GM18907 (cell line): Measurements from ENCODE around the gene CLDN16.

Experiments used
- ATAC-seq: cut with Tn5 transposase; IDR thresholded peaks from one replicate; pipeline ENCODE4 v1.9.1; 2021; ENCODE audit warnings: mild to moderate bottlenecking, moderate library complexity; ENCODE audit not compliant: unreplicated experiment

CLDN16 gene

DNA sequence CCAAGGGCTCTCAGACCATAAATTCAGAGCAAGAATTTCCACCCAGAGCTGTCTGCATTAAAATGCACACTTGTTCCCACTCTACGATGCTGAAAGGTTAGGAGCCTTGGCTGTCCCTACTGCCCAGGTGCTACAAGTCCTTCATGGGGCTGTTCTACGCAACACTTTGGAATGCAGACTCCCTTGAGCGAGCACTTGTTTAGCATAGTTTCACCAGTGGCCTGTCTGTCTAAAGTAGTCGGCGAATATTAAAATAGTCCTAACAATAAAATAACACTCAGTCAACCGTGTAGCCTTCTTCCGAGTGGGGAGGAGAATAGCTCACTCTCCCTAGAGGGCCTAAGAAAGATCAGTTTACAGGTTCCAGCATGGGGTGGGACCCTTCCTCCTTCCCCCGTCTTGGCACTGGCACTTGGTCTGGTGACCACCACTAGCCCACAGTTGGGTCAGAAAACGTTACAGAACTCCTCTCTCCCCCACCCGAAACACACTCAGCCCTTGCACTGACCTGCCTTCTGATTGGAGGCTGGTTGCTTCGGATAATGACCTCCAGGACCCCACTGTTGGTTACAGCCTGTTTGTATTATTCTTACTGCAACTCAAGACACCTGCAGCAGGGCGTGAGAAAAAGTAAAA is at the start of gene CLDN16:
Gene CLDN16, plus strand, starts transcription at position 586 of the 636 bp plus-strand sequence. CDS start 167 bp downstream, outside the sequence.
- no peak for ATAC-seq

DNA sequence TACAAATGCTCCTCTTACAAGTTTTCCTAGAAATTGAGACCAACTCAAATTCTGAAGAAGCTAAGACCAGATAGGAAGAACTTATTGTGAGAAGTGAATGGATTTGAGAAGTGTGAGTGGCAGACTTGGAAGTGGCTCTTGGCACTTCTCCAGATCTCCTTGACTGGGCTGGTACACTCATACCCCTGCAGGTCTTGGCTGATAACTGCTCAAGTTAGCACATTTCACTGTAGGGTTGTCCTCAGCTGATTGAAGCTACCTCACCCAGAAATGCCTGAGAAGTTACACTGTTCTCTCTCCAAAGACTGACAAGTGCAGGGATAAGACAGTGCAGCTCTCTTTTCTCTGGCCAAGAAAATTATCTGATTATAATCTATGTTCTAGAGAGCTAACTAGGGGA is 49.2 kb upstream of the CLDN16 start:
- ATAC-seq, result peak; percentile 25

DNA sequence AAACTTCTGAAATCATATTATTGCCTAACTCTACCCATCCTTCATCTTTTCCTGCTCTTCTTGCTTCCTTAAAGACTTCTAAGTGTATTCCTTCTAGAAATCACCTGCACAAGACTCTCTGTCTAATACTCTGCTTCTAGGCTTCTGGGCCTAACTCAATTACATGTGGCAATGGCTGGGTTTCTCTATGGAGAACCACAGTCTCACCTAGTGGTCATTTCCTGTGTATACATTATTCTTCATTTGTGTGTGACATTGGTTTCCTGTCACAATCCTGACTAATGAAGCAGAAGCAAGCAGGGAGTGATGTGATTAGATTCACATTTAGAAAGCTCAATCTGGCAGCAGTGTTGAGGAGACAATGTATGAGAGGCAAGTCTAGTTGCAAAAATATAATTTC is 48.8 kb upstream of the CLDN16 start:
- peak; percentile 89 for ATAC-seq

GRCh38 chr3:190340071-190340470 is 47.9 kb upstream of the CLDN16 start:
- ATAC-seq, result no peak

DNA sequence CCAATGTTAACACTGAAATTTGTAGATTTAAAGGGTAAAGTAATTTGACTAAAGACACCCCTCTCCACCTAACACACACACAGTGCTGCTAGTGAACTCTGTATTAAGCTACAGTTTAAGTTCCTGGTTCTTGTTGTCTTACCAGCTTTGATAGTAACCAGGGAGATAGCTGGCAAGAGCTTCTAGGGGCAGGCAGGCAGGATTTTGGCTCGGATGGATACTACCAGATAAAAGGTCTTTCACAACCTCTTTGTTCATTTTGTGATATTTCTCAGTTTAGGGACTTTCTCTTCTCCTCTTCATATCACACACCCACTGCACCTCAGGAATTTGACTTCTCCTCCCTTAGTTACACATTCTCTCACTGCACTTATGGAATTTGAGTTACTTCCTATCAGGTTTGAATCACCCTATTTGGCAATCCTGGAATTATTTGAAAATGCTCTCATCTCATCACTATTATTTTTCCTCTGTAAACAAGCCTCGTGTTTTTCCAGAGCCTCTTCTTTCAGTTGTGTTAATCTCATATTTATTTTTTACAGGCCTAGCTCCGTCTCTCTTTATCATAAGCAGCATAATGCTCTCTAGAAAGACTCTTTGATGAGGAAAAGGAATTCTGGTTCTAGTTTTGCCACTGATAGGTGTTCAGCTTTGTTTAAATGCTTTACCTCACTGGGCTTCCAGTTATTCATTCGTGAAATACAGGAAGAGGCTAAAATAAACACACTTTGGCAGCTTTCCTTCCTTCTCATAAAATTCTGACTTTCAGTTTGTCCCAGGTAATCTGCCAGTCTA is 42.7 kb upstream of the CLDN16 start:
- ATAC-seq, result no peak

DNA sequence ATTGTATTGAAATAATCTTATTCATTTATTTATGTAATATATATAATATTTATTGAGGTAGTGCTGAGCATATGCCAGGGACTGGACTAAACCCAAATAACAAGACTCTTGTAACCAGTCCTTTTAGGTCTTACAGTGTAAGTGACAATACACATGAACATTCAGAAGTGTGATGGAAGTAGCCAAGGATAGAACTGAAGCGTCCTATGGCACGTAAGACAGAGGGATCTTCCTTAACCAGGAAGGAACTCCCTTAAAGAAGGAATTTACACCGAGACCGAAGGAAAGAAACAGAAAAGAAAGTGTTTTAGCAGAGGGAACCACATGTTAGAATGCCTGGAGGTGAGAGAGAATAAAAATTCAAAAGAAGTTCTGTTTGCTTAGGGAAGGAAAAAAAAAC is 42.1 kb upstream of the CLDN16 start:
- no peak for ATAC-seq

GRCh38 chr3:190346541-190346940 is 41.4 kb upstream of the CLDN16 start:
- ATAC-seq, result no peak

DNA sequence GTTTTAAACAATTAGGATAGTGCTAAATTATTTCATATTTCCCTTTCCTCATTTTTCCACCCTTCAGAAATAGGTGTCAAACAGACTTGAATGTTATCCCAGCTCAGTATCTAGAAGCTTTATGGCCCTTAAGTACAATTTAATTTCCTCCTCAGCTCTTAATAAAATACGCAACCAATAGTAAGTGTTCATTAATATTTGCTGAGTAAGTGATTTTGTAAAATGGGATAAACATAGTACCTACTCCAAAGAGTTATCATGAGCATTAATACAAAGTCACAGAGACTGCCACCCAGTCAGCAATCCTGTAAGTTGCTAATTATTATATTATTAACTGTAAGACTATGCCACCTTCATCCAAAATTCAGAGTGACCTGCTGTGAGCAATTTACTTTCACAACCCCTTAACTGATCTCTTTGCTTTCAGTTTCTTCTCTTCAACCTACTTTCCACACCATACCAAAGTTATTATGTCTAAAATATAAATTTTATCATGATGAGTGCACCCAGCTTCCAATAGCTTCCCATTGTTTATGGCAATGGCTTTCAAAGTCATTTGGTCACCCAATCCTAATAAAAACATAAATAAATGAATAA is 35.0 kb upstream of the CLDN16 start:
- ATAC-seq, result no peak

DNA sequence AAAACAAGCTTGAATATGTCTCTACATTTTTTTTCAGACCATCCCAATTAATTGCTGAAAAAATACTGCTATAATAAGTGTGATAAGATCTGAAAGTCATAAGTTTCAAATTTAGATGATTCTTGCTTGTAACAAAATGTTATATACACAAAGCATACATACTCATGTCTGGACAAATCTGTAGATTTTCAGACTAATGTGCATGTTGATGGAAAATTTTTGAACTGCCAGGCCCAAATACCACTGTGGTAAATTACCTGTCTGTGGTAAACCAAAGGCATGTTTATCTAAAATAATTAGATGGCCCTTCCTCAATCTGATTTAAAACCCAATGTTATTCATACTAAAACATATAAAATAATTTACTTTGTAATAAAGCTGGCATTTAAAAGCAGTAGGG is 31.7 kb upstream of the CLDN16 start:
- ATAC-seq, result no peak

DNA sequence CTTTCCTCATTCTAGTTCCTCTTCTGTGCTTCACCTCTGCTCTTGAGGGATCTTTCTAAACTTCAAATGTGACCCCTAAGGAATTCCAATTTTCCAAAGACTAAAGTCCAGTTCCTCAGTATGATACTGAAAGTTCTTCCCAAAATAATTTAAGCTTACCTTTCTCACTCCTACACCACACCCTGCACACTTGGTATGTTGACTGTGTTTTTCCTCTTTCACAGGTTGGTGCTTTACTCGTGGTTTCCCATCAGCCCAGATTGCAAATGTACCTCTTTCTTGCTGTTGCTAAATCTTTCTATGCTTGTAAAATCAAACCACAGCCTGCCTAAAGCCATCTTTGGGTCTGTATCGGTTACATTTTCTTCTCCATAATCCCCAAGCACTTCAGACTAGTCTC is 30.5 kb upstream of the CLDN16 start:
- ATAC-seq, result no peak

GRCh38 chr3:190359813-190360212 is 28.1 kb upstream of the CLDN16 start:
- no peak for ATAC-seq

GRCh38 chr3:190360228-190360627 is 27.7 kb upstream of the CLDN16 start:
- ATAC-seq, result no peak

- no peak for ATAC-seq
Observed at GRCh38 chr3:190361791-190362190, 26.2 kb upstream of the CLDN16 start.

DNA sequence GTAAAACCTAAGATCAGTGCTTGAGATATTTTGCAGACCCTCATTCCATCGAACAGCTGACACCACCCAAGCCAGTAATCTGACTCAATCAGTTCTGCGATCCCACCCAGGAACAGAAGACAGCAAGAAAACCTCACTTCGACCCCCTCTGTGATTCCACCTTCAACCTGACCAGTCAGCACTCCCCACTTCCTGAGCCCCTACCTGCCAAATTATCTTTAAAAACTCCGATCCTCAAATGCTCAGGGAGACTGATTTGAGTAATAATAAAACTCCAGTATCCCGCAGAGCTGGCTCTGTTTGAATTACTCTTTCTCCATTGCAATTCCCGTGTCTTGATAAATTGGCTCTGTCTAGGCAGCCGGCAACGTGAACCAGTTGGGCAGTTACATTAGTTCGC is 25.7 kb upstream of the CLDN16 start:
- ATAC-seq, result no peak

DNA sequence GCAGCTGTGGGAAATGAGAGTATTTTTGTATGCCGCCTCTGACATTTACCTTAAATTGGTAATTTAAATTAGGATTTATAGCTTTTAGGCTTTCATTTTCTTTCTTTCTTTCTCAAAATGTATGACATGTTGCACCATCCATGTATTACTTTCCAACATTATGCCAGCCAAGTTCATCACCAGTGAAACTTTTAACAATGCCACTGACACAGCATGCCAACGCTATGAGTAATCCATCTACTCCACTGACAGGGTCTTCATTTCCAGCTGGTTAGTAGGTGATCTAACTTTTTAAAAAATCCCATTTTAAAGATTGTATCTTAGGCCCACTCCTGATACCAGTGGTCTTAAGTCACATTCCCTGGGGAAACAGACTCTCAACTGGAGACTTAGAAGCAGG is 21.8 kb upstream of the CLDN16 start:
- no peak for ATAC-seq

DNA sequence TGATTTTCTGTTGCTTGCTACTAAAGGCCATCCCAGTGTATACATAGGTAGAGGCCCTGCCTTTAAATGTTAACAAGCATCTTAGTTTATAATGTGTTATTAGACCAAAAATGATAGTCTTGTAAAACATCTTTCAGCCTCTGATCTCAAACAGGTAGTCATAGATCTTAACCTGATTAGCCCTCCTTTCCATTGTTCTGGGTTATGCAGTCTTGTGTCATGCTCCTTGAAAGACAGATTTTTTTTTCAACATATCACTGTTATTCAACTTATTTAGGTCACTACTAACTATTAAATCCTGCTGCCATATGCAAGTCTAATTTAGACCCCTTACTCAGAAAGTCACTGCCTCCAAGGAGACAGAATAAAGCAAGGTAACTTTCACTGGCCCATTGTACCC is 19.1 kb upstream of the CLDN16 start:
- ATAC-seq, result no peak

- ATAC-seq, result no peak
Observed at GRCh38 chr3:190369668-190370295, 18.2 kb upstream of the CLDN16 start.

- ATAC-seq, result no peak
Observed at GRCh38 chr3:190370369-190370768, 17.6 kb upstream of the CLDN16 start.

- no peak for ATAC-seq
Observed at GRCh38 chr3:190371152-190371551, 16.8 kb upstream of the CLDN16 start.

DNA sequence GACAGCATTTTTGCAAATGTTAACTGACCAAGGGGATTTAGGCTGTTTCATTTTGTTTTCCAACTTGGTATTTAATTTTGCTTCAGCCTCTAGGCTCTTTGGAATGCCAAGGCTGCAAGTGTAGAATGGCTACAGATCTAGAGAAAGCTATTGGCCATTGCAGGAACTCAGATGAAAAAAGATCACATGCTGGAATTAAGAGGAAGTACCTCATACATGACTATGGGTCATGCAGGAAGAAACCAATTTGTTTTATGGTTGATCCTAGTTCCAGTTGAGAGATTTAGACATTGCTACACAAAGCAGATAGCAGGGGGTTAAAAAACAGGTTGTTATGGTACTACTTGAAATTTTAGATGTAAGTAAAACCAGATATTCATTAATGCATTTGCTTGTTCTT is 12.7 kb upstream of the CLDN16 start:
- ATAC-seq, result no peak

DNA sequence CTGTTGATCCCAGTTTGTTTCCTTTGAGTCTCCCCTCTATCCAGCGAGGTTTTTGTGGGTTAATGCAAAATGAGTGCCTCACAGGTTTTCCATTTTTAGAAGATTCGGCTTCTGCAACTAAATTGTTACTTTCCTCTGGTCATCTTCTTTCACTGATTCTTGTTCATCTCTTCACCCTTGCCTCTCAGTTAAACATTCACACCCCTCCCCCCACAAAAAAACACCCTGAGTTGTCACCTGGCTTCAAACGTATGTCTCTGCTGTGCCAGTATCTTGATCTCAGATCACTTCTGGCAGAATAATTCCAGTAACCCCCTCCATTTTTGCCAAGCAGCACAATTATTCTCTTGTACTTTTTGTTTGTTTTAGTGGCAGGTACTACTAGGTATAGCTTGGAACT is 12.3 kb upstream of the CLDN16 start:
- no peak for ATAC-seq
